NCI-H1436 treated with DMSO at 0.1 percent for 48 hours (cell line): ENCODE data around the gene TSNAX.
A peak's percentile ranks its signal among the peaks of the same experiment; 100 is the strongest.
"Not testable (repeated sequence)": the region's sequence is repeated elsewhere in the genome, so short reads cannot be mapped to it uniquely, and the experiment has no call there.

ENCODE experiments used
- DNase-seq: peaks from one replicate; lab custom pipeline; 2025; lab: John Stamatoyannopoulos, UW

TSNAX gene, protein sequence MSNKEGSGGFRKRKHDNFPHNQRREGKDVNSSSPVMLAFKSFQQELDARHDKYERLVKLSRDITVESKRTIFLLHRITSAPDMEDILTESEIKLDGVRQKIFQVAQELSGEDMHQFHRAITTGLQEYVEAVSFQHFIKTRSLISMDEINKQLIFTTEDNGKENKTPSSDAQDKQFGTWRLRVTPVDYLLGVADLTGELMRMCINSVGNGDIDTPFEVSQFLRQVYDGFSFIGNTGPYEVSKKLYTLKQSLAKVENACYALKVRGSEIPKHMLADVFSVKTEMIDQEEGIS

DNA sequence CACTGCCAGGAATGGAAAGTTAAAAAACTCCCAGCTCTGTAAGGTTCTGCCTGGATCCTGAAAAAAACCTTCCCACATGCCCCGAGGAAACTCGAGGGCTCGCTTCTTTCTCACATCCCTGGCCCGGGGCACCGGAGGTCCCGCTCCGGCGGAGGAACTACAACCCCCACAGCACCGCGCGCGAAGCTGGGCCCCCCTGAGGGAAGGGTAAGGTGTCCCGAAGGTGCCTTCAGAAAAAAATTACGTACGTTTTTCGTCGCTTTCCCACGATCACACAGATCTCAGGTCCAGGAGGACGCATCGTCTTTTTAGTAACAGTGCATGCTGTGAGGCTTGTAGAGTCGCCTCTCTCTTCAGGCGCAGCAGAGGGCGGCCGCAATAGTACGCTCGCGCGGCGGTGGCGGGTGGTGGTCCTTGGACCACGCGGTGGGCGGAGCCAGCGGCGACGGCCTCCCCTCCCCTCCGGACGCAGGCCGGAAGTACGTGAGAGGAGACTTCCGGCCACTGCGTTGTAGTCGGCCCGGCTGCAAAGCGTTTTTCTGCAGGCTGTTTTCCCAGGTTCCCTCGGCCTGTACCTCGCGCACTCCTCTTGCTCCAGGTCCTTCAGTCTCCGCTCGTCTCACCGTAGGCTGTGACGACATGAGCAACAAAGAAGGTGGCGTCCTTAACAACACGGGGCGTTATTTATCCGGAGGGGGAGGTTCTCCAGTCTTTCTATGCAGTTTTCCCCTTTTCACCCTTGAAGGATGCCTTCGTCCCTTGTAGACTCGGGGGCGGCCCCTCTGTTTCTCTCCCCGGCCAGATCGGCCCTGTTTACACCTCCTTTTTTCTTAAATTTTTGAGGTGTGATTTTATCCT lies at the start of gene TSNAX:
Gene TSNAX (plus strand): TSS at position 498 of the 858 bp plus-strand sequence. CDS start 142 bp downstream, at position 640.
- peak; percentile 85 for DNase-seq

DNA sequence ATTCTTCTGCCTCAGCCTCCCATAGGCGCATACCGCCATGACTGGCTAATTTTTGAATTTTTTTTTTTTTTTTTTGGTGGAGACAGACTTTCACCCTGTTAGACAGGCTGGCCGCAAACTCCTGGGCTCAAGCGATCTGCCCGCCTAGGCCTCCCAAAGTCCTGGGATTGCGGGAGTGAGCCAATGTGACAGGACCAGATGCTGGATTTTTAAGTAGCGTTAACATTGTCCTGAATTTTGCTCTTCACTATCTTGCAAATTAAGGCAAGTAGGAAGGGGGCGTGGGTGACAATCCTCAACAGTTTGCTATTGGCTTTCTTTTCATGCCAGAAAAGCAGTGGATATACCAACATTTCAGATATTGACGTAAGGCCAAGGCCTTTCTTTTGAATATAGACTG lies 49.7 kb upstream of the TSNAX start:
- no peak for DNase-seq

DNA sequence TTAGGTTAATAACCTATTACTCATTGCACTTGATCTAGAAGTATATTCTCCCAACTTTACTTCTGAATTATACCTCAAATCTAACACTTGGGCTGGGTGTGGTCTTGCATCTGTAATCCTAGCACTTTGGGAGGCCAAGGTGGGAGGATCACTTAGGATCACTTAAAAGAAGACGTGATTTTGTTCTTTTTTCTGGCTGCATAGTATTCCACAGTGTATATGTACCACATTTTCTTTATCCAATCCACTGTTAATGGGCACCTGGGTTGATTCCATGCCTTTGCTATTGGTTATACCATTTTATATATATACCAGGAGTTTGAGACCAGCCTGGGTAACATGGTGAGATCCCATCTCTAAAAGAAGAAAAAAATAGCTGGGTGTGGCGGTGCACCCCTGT lies 48.5 kb upstream of the TSNAX start:
- DNase-seq = no peak

DNA sequence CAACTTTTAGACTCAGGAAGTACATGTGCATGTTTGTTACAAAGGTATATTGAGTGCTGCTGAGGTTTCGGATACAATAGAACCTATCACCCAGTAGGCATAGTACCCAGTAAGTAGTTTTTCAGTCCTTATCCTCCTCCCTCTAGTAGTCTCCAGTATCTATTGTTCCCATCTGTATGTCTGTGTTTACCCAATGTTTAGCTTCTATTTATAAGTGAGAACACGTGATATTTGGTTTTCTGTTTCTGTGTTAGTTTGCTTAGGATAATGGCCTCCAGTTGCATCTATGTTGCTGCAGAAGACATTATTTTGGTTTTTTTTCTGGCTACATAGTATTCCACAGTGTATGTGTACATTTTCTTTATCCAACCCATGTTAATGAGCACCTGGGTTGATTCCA lies 47.2 kb upstream of the TSNAX start:
- no peak for DNase-seq

DNA sequence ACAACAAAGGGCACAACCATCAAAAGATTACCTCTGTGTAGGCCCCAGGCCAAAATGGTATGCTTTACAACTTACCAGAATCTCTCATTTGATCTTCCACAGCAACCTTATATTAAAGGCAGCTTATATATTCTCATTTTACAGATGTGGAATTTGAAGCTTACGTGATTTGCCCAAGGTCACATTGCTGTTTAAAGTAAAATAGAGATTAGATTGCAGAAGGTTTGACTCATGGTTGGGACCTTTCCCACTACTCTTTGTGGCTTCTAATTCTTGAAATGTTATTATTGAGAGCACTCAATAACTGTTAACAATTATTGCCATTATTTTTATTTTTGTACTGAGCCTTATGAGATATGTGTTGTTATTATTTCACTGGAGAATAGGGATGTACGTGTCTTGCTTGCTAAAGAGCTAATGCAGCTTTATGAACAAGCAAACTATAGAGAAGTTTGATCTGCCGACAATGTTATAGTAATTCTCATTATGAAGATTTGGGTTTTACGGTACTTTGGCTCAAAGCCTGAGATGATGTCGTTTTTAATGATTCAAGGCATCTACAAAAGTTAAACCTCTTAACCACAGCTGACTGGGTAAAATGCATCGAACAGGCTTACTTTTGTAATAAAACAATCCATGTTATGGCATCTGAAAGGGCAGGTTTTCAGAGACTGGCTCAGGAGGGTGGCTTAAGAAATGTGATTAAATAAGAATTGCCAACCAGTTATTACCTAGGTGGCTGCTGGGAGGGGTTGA lies 43.3 kb upstream of the TSNAX start:
- no peak for DNase-seq

DNA sequence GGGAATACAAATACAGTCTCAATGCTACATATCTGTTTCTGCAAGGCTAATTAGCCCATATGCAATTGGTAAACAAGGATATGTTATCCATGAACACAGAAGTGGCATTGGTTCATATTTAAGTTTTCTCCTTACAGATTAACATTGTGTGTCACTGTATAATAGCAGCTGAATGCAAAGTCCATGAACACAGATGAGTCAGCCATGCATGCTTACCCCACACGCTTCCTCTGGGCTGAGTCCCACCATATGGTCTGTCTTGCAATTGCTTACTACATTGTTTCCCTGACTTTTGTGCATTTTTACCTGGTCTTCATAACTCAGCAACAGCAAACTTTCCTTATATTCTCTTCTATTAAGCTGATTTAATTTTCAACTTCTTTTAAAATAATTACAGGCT lies 41.5 kb upstream of the TSNAX start:
- DNase-seq = no peak

DNA sequence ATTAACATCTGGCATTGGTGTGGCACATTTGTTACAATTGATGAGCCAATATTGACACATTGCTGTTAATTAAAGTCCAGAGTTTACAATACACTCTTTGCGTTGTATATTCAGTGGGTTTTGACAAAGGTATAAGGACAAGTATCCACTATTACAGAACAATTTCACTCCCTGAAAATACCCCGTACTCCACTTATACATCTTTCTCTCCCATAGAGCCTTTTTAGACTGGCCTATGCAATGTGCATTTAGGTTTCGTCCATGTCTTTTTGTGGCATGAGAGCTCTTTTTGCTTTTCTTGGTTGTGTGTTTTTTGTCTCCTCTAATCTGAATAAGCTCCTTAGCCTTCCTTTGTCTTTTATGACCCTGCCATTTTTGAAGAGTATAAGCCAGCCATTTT lies 40.6 kb upstream of the TSNAX start:
- DNase-seq = no peak

DNA sequence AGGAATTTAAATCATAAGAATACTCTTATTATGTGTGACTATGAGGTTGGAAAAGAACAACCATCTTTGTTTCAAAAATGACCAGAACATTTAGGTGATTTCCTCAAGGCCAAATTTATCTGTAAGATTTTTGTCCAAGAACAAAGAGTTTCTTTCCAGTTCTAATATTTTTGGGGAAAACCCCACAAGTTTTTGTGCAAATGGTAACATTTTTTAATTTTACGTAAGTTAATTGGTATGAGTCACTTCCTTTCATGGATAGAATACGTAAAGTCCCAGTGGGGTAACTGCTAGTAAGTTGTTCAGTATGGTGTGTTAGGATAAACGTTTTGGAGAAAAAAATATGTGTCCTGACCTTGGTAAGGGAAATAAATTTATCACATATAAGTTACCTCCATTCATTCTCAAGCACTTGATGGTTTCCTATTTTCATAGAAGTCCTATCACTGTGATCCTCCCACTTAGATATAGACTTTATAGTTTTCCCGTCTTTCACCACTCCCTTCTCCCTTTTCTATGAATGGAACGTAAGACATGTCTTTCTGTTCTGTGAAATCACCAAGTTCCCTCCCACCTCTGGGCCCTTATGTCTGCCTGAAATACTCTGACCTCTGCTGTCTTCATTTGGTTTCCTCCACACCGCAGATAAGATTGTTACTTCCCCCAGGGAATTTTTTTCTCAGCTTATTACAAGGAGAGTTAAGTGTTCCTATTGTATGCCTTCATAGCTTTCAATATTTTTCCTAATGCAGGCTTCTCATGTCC lies 34.9 kb upstream of the TSNAX start:
- DNase-seq = no peak

DNA sequence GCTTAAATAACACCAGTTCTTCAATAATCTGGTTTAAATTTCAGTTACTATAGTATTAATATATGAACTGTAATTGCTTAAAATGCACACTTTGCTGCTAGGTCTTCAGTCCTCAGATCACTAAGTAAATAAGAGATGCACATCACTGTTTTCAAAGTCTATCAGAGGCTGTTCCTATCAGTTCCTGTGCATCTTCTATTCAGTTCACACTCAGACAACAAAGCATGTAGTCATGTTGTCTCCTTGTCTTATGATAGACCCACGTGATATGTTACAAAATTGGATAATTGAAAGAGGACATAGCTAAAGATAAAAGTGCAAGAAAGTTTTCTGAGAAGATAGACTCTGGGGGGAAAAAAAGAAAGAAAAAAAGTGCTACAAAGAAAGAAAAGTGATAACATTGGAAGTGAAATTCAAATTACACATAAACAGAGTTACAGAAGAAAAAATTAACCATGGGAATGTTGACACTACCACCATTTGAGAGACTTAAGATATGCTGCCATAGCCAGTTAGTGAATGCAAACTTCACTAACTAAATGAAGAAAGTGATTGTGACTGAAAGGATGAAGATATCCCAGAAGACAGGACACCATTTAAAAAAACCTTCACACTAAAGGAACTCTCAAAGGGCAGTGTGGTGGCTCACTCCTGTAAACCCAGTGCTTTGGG lies 33.9 kb upstream of the TSNAX start:
- no peak for DNase-seq

DNA sequence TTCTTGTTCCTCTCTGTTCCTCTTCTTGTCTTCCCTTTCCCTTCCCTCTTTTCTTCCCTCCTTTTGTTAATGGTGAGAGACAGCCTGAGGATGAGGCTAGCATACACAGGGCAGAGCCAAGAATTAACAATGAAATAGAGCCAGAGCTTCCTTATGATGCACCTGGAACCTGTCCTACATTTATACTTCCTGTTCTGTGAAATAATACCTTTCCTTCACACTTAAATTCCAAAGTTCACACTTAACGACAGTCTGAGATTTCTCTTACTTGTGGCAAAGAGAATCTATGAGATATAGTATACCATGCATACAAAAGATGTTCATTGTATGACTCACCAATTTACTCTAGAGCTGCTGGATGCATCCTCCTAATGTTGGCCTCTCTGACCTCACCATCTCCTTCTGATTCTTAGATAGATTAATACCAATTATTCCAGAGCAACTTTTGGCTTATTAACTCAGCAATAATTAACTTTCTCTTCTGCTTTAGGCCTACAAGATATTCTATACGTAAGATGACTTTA lies 30.8 kb upstream of the TSNAX start:
- DNase-seq = no peak

DNA sequence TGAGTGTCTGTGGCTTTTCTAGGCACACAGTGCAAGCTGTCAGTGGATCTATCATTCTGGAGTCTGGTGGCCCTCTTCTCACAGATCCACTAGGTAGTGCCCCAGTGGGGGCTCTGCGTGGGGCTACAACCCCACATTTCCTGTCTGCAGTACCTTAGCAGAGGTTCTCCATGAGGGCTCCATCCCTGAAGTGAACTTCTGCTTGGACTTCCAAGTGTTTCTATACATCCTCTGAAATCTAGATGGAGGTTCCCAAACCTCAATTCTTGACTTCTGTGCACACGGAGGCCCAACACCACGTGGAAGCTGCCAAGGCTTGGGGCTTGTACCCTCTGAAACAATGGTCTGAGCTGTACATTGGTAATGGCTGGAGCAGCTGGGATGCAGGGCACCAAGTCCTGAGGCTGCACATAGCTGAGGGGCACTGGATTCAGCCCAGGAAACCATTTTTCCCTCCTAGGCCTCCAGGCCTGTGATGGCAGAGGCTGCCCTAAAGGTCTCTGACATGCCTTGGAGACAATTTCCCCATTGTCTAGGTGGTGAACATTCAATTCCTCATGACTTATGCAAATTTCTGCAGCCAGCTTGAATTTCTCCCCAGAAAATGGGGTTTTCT lies 29.2 kb upstream of the TSNAX start:
- no peak for DNase-seq

DNA sequence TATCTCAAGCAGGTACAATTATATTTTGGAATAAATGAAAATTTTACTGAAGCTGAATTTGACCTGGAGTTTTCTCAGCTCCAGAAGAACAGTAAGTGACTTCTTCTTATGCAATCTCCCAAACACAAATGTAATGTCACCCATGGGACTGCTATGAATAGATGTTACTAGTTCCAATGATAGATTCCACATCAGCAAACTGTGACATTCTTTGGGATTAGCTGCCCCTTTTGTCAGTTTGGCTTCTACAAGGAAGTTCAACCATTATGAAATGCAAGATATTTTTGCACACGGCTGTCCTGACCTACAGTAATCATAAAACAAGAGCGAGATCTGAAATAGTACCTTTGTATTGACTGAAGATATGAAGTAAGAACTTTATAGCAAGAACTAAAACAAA lies 27.8 kb upstream of the TSNAX start:
- DNase-seq = no peak

DNA sequence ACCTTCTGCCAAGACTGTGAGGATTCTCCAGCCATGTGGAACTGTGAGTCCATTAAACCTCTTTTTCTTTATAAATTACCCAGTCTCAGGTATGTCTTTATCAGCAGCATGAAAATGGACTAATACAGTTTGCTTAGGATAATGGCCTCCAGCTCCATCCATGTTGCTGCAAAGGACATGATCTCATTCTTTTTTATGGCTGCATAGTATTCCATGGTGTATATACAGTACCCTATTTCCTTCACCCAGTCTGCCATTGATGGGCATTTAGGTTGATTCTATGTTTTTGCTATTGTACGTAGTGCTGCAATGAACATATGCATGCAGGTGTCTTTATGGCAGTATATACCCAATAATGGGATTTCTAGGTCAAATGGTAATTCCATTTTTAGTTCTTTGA lies 25.3 kb upstream of the TSNAX start:
- DNase-seq = not testable (repeated sequence)

DNA sequence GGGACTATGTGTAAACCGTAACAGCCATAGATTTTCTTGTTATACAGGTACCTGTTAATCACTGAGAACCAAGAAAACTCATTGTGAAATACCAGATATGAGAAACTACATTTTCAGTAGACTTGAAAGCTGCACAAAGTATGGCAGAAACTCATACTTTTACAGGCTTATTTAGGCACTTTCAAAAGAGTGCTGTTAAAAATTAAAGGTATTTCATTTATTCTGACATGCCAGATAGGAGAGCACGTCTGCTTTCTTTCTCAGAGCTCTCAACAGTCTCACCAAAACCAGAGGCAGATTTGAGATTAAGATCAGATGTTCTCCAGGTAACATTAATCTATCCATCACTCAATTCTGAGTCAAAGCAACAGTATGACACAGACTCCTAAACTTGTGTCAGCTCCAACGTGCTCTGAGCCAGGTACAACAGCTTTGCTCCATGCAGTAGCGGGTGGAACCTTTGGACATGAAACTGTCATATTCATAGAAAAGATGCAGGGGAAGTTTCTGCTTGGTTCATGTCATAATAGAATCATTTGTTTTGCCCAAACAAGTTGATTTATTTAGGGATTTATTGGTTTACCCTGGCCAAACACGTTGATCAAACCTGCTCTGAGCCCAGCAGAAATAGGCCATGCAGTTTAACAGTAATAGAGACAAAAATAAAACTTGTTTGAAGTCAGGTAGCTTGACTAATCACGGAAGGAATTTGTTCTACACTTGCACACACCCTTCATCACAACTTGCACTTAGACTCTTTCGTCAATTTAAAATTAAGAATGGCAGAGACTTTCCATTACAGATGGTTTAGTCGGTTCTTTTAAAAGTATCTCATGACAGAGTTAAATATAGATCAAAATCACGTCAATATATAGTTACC lies 20.8 kb upstream of the TSNAX start:
- DNase-seq = no peak

DNA sequence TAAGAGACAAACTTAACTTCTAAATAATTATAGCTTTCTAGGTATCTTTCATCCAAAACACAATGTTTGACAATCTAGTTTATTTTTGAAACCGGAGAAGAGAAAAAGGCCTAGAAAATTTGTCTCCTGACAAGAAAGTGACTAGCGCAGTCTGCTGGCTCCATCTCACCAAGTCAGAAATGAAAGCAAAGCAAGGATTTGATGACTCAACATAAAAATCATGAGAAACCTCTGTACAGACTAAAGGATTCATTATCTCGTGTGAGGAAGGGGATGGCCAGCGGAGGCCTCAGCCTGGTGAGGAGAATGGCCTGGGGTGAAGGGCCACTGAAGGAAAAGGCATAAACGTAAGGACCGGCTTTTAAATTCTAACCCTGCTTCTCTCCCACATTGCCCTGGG lies 20.0 kb upstream of the TSNAX start:
- no peak for DNase-seq

DNA sequence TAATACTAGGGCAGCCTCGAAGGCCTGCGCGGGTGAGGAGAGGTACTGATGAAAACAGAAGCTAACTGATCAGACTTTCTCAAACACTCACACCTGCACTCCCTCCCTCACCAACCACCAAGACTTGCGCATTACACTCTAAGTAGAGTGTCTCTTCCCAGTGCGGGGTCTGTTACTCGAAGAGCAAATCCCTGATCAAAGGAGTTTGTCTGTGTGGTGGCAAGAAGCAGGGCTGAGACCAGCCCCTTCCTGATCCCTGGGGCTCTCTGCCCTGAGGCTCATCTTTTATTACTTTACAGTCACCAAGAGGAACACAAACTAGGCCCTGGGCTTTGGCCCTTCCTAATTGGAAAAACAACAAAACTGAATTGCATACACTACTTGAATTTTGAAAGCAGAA lies 19.5 kb upstream of the TSNAX start:
- no peak for DNase-seq

DNA sequence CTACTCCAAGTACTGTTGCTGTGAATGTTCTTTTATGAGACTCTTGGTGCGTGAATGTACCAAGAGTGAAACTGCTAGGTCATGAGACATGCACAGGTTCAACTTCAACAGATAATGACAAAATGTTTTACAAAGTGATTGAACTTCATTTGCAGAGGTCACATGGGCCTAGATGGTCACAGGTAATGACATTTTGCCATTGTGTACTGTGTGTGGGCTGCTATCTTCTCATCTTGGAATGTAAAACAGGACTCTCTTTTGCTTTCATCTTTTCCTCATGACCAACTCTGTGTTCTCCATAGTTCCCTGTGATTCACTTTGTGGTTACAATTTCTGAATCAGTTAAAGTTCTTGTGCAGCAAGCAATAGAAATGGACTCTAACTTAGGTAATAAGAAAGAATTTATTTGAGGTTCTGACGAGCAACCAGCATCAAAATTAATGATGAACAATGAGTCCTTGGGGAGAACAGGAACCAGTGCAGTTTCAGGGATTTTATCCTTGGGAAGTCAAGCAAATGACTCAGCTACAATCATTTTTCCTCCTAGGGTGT lies 16.2 kb upstream of the TSNAX start:
- no peak for DNase-seq

DNA sequence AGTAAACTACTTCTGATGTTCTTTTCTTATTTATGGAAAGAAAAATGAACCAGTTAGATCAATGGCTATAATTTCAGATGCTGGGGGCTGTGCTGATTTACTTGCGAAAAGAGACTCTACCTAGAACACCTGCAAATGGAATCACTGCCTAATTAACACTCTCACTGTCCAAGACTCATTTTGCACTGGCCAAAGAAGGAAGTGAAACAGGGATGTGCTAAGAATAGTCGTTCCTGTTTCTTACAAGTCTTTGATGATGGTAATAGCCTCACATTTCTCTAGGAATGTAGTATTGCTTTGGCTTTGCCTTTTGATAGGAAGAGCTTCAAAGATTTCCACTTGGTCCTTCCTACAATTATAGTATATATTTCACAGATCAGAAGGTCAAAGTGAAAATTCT lies 12.7 kb upstream of the TSNAX start:
- DNase-seq = no peak

DNA sequence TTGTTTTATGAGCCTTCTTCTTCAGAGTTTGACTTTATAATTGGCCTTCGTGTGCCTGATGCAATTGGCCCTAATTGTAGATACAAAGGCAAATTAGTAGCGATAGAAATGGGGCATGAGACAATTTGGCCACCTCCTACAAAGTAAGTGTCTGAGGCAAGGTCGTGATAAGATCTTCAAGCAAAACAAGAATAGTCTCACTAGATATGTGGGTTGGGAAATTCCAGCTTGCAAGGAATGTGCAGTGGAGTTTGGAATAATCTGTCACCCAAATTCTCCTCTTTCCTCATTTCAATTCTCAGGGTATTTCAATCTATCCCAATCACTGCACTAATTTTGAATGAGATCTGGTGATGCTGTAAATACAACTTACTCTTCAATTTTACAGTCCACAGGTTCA lies 11.4 kb upstream of the TSNAX start:
- no peak for DNase-seq
